ENCODE measurements around the gene GOLGA6L10.
"Not testable (repeated sequence)": the region's sequence is repeated elsewhere in the genome, so short reads cannot be mapped to it uniquely, and the experiment has no call there.

GOLGA6L10 gene

DNA sequence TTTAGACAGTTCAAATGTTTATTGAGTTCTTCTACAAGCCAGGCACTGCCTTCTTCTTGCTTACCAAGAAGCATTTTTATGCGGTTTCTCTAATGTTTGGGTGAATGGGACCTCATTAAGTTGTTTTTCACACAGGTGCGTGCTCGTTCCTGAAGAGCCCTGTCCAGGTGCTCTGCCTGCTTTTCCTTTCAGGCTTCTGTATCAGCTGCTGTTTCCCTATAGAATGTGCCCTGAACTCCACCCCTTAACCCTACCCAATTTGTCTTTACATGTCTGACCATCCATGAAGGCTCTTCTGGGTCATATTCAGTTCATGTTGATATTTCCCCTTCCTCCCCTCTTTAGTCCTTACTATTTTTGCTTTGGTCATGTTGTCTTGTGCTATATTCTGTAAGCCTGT lies 22.4 kb upstream of the GOLGA6L10 start:
- TF ChIP-seq, protein P1, sequence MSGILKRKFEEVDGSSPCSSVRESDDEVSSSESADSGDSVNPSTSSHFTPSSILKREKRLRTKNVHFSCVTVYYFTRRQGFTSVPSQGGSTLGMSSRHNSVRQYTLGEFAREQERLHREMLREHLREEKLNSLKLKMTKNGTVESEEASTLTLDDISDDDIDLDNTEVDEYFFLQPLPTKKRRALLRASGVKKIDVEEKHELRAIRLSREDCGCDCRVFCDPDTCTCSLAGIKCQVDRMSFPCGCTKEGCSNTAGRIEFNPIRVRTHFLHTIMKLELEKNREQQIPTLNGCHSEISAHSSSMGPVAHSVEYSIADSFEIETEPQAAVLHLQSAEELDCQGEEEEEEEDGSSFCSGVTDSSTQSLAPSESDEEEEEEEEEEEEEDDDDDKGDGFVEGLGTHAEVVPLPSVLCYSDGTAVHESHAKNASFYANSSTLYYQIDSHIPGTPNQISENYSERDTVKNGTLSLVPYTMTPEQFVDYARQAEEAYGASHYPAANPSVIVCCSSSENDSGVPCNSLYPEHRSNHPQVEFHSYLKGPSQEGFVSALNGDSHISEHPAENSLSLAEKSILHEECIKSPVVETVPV (CRISPR knock-in tag; IDR thresholded peaks at IDR 0.05): no peak
- TF ChIP-seq ZC3H10 (CRISPR knock-in tag; IDR thresholded peaks at IDR 0.05): no peak
- TF ChIP-seq, protein P2, sequence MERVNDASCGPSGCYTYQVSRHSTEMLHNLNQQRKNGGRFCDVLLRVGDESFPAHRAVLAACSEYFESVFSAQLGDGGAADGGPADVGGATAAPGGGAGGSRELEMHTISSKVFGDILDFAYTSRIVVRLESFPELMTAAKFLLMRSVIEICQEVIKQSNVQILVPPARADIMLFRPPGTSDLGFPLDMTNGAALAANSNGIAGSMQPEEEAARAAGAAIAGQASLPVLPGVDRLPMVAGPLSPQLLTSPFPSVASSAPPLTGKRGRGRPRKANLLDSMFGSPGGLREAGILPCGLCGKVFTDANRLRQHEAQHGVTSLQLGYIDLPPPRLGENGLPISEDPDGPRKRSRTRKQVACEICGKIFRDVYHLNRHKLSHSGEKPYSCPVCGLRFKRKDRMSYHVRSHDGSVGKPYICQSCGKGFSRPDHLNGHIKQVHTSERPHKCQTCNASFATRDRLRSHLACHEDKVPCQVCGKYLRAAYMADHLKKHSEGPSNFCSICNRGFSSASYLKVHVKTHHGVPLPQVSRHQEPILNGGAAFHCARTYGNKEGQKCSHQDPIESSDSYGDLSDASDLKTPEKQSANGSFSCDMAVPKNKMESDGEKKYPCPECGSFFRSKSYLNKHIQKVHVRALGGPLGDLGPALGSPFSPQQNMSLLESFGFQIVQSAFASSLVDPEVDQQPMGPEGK (CRISPR knock-in tag; IDR thresholded peaks at IDR 0.05; ENCODE audit: borderline replicate concordance): no peak
- TF ChIP-seq, protein P3, sequence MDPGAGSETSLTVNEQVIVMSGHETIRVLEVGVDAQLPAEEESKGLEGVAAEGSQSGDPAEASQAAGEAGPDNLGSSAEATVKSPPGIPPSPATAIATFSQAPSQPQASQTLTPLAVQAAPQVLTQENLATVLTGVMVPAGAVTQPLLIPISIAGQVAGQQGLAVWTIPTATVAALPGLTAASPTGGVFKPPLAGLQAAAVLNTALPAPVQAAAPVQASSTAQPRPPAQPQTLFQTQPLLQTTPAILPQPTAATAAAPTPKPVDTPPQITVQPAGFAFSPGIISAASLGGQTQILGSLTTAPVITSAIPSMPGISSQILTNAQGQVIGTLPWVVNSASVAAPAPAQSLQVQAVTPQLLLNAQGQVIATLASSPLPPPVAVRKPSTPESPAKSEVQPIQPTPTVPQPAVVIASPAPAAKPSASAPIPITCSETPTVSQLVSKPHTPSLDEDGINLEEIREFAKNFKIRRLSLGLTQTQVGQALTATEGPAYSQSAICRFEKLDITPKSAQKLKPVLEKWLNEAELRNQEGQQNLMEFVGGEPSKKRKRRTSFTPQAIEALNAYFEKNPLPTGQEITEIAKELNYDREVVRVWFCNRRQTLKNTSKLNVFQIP (CRISPR knock-in tag; IDR thresholded peaks at IDR 0.05; ENCODE audit: borderline replicate concordance, low read depth): no peak
- no peak for TF ChIP-seq ZFP3 (CRISPR knock-in tag; IDR thresholded peaks at IDR 0.05)
- no peak for TF ChIP-seq ESRRG (CRISPR knock-in tag; IDR thresholded peaks at IDR 0.05)
- TF ChIP-seq, protein P4, sequence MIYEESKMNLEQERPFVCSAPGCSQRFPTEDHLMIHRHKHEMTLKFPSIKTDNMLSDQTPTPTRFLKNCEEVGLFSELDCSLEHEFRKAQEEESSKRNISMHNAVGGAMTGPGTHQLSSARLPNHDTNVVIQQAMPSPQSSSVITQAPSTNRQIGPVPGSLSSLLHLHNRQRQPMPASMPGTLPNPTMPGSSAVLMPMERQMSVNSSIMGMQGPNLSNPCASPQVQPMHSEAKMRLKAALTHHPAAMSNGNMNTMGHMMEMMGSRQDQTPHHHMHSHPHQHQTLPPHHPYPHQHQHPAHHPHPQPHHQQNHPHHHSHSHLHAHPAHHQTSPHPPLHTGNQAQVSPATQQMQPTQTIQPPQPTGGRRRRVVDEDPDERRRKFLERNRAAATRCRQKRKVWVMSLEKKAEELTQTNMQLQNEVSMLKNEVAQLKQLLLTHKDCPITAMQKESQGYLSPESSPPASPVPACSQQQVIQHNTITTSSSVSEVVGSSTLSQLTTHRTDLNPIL (CRISPR knock-in tag; IDR thresholded peaks at IDR 0.05; ENCODE audit: low read depth): no peak
- no peak for TF ChIP-seq SNAI2 (CRISPR knock-in tag; IDR thresholded peaks at IDR 0.05)
- TF ChIP-seq TCF4 (CRISPR knock-in tag; IDR thresholded peaks at IDR 0.05; ENCODE audit: borderline replicate concordance): no peak
- no peak for TF ChIP-seq ISL1 (CRISPR knock-in tag; IDR thresholded peaks at IDR 0.05)
- no peak for TF ChIP-seq TOX (CRISPR knock-in tag; IDR thresholded peaks at IDR 0.05; ENCODE audit: borderline replicate concordance)
- no peak for TF ChIP-seq CSDC2 (CRISPR knock-in tag; IDR thresholded peaks at IDR 0.05)
- no peak for TF ChIP-seq RARB (CRISPR knock-in tag; IDR thresholded peaks at IDR 0.05)
- TF ChIP-seq ZNF8 (CRISPR knock-in tag; IDR thresholded peaks at IDR 0.05): no peak
- TF ChIP-seq OSR1 (CRISPR knock-in tag; IDR thresholded peaks at IDR 0.05): no peak
- ATAC-seq: no peak

DNA sequence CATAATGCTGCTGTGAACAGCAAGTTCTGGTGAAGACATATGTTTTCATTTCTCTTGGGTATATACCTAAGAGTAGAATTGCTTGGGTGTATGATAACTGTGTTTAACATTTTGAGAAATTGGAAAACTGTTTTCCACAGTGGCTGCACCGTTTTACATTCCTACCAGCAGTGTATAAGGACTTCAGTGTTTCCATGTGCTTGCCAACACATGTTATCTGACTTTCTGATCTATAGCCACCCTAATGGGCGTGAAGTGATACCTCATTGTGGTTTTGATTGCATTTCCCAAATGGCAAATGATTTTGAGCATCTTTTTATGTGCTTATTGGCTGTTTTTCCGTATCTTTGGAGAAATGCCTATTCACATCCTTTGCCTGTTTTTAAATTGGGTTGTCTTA lies 18.5 kb upstream of the GOLGA6L10 start:
- not testable (repeated sequence) for ATAC-seq

DNA sequence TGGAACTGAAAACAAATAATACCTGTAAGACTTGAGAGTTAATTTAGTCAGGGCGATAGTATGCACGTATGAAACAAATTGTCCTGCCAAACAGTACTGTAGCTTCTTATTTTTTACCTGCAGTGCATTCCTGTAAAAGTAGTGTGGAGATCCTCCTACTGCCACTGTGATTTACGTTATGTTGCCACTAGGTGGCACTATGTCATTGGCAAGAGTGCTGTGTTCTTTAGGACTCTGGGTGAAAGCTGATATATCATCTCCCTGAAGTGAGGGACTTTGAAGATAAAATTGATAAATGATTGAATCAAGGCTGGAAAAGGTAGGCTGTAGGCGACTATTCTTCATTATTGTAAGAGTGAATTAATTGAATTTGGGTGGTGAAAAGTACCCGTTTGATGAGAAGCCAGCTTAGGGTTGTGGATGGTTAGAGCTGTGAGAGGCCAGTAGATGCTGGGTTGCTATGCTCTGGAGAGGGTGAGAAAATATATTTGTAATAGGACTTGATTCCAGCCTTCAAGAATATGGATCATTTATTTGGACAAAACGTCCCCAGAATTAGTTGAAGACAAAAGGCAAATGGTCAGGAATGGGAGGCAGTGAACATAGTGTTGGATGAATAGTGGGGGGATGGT lies 16.5 kb upstream of the GOLGA6L10 start:
- ATAC-seq: peak; percentile 96

DNA sequence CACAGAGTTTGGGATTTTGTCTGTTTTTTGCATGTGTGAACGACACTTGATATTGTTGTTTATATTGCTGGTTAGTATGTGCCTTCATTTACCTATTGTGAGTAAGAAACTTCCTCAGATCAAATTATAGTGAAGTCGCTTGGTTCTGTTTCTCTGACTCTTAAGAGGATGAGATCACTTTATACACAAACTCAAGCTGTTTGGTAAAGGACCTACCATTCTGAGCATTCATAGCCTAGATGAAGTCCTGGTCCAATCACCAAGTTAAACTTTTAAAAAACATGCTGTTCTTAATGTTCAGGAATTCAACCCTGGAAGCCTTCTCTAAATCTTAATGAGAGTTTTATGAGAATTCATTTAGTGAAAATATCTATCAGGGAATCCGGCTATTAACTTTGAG lies 15.3 kb upstream of the GOLGA6L10 start:
- ATAC-seq: not testable (repeated sequence)

DNA sequence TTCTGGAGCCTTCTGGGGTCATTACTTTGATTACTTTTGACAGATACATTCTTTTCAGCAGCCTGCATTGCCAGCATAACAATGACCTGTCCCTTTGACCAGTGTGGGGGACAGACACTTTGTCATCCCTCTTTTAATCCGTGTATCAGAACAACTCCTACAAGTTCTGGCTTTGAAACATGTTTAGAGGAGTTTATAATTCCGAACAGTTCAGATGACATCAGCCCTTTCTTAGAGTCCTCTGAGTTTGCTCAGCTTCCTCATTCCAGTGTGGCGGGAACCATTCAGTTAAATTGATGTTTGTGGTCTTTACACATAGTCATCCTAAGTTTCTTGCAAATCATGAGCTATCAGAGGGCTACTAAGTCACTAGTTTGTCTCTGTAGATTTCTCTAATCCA lies 13.5 kb upstream of the GOLGA6L10 start:
- ATAC-seq: peak; percentile 91

DNA sequence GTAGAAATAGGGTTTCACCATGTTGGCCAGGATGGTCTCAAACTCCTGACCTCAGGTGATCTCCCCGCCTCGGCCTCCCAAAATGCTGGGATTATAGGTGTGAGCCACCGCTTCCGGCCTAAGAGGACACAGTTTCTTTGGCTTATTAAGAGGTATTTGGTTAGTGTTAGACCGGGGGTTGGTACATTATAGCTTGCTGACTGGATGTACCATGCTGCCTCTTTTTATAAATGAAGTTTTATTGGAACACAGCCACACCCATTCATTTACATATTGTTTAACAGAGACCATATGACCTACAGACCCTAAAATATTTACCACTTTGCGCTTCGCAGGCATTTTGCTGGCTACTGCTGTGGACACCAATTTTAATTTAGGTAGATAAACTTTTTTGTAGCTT lies 11.3 kb upstream of the GOLGA6L10 start:
- ATAC-seq: not testable (repeated sequence)

DNA sequence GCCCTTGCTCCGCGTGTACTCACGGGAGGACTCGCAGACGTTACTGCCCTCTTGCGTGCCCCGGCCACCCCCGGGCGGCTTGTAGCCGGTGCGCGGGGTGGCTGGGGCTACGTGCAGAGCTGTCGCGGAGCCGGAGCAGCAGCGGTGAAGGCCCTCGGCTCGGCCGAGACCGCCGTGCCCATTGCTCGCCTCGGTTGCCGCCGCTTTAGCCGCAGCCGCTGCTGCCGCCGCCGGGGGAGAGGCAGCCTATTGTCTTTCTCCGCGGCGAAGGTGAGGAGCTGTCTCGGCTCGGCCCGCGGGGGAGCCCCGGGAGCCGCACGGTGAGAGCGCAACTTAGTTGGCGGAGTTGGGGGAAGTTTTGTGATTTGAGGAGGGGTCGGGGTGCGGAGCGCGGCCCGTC lies 5.8 kb upstream of the GOLGA6L10 start:
- ATAC-seq: not testable (repeated sequence)

DNA sequence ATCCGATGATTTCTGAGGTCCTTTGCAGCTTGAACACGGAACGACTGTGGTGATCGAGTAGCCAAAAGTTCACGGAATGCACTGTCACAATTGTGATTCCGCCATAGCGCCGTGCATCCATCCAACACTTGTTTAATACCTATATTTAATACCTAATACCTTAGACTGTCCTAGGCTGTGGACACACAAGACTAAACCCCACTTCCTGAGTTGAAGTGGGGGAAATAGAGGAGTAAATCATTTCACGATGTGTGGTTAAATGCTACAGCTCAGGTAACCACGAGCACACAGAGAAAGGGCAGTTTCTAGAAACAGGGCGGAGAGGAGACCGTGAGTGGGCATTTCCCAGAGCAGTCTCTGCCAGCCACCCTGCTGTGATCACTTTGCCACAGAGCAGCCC lies 5.3 kb upstream of the GOLGA6L10 start:
- ATAC-seq: not testable (repeated sequence)

DNA sequence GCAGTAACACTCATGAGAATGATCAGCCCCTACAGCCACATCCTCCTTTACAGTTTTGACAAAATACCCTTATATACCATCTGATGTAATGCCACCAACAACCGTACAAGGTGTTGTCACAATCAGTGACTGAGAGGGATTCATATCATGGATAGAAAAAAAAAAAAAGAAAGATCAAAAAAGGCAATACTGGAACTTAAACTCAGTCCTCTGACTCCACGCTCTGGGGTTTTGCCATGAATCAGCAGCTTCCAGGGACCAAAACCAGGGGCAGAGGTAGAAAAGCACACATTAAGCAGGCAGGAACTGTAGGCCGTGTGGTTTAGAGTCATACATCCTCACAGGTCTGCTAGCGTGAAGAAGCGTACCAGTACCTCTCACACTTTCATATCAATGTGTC lies 1.6 kb downstream of the GOLGA6L10 start:
- ATAC-seq: not testable (repeated sequence)

DNA sequence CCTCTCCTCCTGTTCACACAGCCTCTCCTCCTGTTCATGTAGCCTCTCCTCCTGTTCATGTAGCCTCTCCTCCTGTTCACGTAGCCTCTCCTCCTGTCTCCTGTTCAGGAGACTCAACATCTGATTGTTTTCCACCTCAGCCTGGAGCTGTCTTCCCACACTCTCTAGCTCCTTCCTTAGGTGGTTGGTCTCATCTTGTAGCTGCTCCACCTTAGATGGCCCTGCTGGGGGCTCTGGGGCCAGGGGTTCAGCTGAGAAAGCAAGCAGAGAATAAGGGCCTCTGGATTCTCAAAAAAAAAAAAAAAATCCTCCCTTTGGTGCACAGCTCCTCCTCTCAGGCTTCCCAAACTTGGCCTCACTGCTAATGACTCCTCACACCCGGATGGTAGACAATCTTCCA lies 4.1 kb downstream of the GOLGA6L10 start:
- ATAC-seq: not testable (repeated sequence)

DNA sequence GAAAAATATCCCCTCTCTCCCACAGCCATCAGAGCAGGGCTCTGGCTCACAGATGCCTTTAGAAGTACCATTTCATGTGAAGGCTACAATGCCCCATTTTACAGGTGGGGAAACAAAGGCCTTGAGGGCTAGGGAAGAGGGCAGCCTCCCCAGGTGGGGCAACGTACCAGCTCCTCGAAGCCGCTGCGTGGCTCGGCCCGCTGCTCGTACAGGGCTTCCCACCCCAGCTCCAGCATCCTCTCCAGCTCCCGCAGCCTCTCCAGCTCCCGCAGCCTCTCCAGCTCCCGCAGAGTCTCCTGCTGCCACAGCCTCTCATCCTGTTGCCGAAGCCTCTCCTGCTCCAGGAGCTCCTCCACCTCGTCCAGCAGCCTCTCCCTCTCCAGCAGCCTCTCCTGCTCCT lies 4.9 kb downstream of the GOLGA6L10 start:
- not testable (repeated sequence) for ATAC-seq

DNA sequence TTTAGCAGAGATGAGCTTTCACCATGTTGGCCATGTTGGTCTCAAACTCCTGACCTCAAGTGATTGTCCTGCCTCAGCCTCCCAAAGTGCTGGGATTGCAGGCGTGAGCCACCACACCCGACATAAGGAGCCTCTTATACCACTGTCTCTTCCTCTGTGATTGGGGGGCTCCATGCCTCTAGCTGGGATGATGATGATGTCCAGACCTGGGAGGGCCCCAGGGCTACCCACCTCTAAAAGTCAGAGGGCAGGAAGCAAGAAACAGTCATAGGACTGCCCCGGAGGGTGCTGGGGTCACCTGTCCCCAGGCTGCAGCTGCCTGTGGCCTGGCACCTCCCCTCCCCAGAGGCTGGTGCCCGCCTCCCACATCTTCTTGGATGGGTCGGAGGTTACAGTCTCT lies 5.4 kb downstream of the GOLGA6L10 start:
- ATAC-seq: not testable (repeated sequence)

DNA sequence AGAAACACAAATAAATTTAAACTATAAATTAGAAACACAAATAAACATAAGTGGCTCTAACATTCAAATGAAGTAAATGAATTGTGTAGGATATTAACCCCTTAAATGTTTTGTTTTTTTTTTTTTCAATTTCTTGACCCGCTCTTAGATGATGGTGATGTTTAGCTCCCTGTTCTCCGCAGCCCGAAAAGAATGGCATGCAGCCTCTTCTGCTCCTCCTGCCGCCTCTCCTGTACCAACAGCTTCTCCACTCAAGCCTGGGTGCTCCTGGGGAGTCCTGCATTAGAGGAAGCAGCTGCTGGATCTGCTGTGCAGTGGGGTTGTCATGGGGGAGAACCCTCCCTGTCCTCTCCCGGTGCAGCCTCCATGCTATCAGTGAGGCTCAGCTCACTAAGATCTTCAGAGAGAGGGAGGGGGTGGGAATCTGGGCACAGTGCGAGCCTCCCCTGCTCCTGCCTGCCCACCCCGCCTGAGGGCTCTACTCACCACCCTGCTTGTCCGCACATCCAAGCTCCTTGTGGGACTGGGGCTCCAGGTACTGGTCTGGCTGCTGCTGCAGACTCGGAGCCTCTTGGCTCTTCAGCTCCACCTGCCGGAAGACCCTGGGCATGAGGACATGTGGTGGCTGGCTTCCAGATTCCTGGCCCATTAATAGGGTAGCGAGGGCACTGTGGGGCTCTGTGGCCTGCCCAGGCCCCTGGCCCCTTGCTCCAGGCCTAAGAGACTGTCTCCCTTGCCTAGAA lies 6.5 kb downstream of the GOLGA6L10 start:
- not testable (repeated sequence) for ATAC-seq

All from SK-N-SH treated with all-trans-retinoic acid at 6 μM for 48 hours (cell line).